HFF-Myc (cell line): ENCODE results near the gene CHD3.

Experiments used
- DNase-seq: peaks from one replicate; pipeline ENCODE4 v3.0.0-alpha.2; 2011; ENCODE audit warnings: low read depth; ENCODE audit errors: extremely low read depth
- H3K4me3 ChIP-seq: replicated peaks from 2 replicates; pipeline ENCODE4 v1.5.1; 2011; ENCODE audit warnings: low read depth, mild to moderate bottlenecking, control low read depth, low read length
- CTCF ChIP-seq: IDR thresholded peaks from 2 replicates; pipeline ENCODE4 v1.5.1; 2012; ENCODE audit warnings: mild to moderate bottlenecking, low read depth, low read length, control low read depth; ENCODE audit errors: missing control alignments

Gene CHD3

GRCh38 chr17:7961421-7961820, 72.8 kb downstream of the CHD3 start:
- no peak overlapping the region for H3K4me3 ChIP-seq
- no peak for DNase-seq
- no peak for TF ChIP-seq CTCF
